ENCODE measurements around the gene SLIT3.

Gene SLIT3

DNA sequence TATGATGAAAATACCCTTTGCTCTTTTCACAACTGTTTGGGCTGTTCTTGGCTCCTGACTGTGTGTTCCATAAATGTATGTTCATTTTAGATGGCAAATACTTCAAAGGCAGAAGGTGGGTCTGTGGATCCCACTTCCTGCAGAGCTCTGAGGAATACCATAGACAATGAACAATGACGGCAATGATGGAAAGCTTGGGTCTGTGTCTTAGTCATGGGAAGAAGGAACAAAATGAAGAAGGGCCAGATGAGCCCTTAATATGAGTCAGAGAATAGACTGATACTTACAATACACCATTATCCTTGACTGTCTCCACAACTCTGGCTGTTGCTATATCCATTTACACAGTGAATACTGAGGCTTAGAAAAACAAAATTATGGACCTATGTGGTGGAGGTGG is 126.0 kb downstream of the SLIT3 start:
- no peak for DNase-seq (ENCODE audit: low read depth)

DNA sequence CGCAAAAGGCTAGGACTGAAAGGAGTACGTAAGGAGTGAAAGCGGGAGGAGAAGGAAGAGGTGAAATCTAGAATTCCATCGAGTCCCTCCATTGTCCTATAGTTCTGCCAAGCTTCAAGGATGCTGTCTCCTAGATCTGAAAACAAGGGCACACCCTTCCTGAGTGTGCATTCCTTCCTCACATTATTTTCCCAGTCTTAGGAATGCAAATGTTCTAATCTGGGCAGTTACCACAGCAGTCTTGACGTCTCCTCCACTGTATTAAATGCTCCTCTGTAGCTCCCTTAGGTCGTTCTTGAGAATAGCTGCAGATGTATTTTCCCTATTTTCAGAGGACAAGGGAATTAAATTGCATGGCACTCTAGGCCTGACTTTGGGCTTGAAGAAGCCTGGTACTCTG is 127.6 kb downstream of the SLIT3 start:
- DNase-seq (ENCODE audit: low read depth), result no peak

DNA sequence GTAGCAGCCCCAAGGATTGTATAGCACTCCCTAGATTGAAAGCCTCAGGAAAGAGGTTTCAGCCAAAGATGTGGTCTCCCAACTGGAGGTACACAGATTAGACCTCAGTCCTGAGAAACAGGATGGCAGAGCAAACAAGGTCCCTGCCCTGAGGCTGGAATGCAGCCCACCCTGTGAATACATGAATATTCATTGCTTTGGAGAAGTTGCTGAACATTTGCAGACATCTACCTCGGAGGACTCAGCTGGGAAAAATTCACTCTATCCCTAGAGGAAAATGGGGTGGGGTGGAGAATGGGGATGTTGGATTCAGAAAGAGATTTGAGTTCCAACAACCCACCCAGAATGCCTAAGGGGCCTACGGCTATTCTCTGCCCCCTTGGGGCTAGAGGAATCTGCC is 129.4 kb downstream of the SLIT3 start:
- no peak for DNase-seq (ENCODE audit: low read depth)

DNA sequence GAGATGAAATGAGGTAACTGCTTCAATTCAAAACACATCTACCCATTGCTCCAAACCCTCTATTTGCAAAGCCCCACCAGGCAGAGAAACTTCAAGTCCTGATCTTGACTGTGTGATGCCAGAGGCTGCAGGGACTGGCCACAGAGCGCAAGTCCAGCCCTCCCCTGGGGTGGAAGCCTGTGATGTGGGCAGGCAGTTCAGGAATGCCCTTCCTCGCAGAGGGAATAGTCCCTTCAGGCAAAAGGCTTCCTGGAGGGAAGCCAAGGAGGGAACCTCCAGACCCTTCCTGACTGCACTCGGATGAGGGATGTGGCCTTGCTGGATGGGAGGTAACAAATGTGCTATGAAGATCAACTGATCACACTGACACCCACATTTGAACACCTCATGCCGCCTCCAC is 131.2 kb downstream of the SLIT3 start:
- no peak for DNase-seq (ENCODE audit: low read depth)

DNA sequence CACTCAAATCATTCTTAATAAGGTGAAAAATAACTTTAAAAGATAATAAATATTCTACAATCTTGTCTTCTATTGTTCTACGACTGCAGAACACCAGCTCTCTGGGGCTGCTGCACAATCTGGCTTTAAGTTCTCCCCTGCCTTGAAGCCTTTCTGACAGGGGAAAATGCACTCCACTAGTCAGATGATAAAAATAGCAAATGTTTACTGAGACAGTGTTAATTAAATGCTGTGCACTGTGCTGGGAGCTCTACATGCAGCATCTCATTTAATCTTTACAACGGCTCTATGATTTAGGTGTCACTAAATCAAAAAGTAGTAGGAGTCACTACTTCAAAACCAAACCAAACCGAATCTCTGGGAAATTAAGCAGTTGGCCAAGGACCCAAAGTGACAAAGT is 132.7 kb downstream of the SLIT3 start:
- no peak for DNase-seq (ENCODE audit: low read depth)

DNA sequence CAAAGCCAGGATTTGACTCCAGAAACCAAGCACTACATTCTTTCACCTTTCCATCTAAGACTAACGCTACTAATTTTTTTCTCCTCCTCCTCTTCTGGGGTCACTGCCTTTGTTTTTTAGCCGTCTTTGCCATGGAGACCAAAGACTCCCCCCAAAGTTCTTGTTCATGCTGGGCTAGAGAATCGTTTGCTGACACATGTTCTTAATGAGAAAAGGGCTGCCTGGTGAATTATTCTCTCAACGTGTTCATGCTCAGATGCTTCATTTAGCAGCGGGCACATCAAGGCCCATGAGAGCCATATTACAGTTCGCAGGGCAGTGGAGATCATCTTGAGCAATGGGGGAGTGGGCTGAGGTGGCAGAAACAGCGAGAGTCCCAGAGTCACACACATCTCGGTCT is 134.9 kb downstream of the SLIT3 start:
- no peak for DNase-seq (ENCODE audit: low read depth)

DNA sequence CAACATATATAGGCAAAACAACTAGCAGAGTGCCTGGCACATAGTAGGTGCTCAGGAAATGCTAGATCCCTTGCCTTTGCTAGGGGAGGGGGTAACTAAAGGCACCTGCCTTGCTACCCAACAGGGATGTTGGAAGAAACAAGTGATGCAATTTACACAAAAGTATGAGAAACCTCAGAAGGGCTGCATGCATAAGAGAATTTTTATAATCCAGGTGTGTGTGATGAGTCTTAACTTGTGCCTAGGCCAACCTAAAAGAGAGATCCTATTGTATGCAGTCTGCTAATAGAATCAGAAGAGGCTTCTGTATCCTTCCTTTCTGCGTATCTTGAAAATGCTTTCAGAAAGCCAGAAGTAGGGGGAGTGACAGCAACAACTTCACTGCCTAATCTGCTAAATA is 135.9 kb downstream of the SLIT3 start:
- DNase-seq (ENCODE audit: low read depth), result no peak

DNA sequence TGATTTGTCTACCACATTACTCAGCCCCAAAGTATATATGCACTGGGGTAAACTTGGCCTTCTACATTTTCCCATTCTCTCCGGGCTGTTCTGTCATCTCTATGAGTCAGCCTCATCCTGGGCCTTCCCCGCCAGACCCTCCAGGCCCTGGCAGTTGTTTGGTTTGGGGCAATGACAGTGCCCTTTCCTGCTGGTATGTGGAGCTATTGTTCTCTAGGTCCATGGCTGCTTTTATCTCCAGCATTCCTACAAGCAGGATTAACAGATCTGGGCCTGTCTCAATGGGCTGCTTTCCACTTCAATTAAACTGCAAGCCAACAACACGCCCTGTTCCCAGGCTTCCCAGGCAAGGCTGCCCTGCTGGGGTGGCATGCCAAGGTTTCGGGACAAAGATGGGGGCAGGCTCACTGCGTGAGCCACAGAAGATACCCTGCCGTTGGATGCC is 136.4 kb downstream of the SLIT3 start:
- no peak for DNase-seq (ENCODE audit: low read depth)

DNA sequence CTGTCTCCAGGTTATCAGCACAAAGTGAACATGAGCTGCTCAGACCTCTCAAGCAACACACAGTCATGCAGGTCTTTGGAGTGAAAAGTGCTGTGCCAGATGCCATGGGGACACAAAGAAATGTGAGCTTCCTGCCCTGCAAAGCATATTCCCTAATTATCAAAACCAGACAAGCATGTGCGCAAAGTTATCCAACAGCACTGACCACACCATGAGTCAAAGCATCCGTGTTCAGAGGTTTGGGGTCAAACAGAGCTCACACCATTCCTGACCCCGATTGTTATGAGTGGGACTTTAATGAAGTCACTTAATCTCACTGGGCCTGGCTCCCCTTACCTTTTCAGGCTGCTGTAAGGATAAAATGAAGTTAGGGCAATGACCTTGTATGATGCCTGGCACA is 138.5 kb downstream of the SLIT3 start:
- no peak for DNase-seq (ENCODE audit: low read depth)

DNA sequence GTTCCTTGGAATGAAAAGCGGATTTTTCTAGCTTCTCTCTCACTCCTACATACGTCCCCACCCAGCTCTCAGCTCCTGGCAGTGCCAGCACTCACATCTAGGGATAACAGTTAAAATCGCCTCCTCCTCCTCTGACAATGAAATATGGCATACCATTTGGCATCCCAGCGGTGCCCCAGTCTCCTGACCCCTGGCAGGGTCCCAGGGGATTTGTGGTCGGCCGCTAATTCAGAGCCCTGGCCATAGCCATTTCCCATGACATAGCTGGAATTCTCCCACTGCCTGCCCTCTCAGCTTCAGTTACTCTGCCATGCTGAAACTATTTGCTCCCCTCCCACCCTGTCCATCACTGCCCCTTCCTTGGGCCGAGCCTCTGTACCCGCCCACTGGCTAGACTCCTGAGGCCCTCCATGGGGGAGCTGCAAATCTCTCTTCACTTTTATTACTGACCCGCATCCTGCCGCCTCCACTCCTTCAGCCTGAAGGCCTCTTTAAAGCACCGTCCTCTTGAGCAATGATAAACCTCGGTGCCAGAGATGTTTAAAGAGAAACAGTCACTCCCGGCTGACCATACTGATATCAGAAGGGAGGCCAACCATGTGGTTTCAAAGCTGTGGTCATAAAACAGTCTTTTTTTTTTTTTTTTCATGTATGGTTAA is 139.8 kb downstream of the SLIT3 start:
- DNase-seq (ENCODE audit: low read depth), result no peak

DNA sequence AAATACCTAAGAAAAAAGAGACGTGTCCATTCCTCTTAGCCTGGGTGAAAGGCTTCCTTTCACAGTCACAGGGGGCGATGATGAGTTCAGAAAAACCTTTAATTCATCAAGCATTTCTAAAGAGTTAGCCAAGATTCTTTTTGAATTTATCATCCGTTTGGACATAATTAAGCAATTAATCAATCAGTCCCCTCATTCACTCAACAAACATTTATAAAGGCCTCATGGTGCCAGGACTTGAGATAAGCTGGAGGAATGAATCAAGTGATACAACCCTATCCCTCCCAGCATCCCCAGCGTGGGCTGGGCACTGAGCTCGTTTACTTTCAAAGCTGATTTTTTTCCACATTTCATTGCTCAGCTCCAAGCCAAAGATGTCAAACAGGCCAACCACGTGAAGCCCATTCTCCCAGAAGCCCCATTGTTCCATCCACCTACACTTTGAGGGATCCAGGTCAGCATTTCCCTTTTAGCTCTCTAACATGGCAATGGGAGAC is 140.5 kb downstream of the SLIT3 start:
- no peak for DNase-seq (ENCODE audit: low read depth)

DNA sequence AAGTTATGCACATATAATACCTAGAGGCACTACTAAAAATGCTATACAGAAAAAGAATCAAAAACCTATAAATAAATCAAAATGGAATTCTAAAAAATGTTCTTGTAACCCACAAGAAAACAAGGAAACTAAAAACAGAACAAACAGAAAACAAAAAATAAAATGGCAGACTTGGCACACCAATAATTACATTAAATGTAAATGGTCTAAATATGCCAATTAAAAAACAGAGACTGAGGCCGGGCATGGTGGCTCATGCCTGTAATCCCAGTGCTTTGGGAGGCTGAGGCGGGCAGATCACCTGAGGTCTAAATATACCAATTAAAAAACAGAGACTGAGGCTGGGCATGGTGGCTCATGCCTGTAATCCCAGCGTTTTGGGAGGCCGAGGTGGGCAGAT is 142.2 kb downstream of the SLIT3 start:
- DNase-seq (ENCODE audit: low read depth), result no peak

DNA sequence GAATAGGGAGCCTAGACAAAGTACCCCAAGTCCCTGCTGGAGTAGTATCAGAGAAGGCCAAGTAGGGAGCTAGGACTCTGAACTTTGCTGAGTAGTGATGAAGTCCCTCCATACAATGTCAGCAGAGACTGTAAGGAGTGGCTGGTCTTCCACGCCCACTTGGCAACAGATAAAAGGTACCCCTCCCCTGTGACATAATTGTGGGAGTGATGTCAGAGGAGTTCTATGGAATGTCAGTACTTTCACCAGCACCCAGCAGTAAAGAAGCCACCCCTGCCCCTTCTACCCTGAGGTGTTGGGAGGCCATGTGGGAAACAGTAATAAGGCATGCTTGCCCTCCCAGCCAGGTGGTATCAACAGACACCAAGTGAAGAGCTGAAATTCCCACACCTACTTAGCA is 143.9 kb downstream of the SLIT3 start:
- DNase-seq (ENCODE audit: low read depth), result no peak

DNA sequence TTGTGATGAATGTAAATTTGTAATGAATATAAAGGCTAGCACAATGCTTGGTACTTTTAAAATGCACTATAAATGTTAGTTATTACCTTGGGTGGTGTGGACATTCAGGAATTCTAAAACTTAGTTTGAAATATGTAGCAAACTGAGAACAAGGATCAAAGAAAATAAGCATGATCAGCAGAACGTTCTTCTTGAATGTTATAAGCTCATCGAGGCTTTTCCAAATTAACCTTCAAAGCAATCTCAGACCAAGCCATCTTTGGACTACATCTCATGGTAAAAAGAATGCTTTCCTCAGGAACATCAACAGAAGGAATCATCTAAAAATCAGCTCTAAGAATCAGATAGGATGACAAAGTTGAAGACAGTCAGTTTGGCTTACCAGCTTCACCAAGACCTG is 146.3 kb downstream of the SLIT3 start:
- DNase-seq (ENCODE audit: low read depth), result no peak

DNA sequence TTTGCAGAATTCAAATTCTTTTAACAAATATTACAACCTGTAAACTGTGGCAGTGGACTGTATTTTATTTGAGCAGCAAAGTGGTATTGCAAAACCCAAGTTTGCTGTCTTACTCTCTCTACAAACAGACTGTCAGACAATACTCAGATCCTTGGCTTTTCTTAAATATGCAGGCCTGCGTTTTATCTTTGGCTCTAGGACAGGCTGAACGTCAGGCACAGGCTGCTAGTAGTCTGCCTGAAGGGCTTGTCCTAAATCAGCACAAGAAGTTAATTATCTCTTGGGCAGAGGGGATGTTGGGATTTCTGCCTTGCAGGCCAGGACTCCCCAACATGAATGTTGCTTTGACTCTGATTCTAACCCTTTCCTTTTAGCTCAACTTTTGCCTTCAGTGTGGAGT is 147.5 kb downstream of the SLIT3 start:
- no peak for DNase-seq (ENCODE audit: low read depth)

DNA sequence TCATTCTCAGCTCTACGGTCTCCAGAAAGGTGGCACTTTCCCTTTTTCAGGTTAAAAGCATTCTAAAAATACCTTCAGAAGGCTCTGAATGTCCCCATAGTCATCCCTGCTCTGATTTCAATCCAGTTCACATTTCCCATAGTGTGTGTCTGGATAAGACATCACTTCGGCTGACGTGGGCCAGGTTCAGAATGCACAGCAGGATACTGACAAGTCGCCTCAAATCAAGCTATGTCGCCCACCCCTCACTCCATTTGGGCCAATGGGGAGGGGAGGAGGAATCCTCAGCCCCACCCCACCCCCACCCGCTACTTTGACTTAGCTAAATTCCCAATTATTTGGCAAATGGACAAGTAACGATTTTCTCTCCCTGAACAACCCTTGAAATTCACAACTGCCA is 148.0 kb downstream of the SLIT3 start:
- no peak for DNase-seq (ENCODE audit: low read depth)

DNA sequence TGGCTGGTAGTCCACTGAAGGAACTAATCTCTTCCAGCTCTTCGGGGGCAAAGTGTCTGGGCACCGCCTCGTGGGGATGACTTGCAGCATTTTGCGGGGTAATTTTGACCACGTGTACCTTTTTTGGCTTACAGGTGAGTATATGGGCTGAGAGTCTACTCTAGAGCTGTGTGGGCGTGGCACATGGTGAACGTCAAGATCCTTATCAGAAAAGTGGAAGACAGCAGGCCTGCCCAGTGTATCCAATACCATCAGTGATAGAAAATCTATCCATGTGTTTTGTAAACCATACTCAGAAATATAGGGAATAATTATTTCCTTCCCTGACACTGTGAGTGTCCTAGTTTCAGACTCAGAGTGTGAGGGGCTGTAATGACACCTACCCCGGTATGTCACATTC is 148.5 kb downstream of the SLIT3 start:
- DNase-seq (ENCODE audit: low read depth), result no peak

DNA sequence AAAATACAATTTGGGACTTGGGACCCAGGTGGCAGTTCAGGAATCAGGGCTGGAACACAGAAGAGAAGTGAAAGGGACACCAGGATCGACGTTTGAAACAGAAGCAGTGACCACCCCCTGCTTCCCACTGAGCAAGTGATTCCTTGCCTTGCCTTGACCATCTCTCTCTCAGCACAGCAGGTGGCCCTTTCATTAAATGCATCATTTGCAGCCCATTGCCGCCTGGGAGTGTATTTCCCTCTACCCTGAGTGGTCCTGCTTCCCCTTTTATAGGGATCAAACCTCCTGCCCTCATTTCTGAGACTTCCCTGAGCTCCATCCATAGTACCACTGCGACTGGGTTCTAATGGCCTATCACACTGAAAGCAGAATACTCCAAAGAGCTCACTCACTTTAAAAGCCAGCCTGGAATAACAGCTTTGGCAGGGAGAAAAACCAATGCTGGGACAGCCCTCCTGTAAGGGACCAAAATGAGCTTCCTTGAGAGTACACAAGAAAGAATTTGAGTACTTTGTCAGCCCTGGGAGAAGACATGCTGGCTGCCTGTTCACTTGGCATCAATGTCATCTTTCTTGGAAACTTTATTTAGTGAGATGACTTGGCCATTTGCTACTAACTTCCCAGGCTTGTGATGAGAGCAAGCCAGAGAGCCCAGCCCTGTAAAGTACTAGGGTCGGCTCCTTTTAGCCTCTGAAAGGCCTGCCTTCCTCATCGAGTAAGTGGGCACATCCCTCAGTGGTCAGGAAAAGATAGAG is 149.7 kb downstream of the SLIT3 start:
- DNase-seq (ENCODE audit: low read depth), result no peak

DNA sequence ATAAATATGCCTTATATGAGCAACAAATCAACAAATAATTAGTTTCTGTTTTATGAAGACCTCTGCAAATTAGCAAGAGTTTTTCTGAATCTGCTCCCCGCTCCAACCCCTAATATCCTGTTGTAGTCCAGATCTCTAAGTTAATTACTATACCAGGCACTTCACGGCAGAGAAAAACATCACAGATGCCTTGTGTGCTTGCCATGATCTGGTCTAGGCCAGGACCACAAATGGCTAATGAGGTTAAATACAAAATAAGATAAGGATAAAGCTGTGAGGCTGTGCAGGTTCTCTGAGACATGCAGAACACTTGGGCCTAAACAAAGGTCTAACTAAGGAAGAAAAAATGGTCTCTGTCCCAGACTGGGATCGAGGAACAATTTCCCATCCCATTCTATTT is 150.8 kb downstream of the SLIT3 start:
- no peak for DNase-seq (ENCODE audit: low read depth)

DNA sequence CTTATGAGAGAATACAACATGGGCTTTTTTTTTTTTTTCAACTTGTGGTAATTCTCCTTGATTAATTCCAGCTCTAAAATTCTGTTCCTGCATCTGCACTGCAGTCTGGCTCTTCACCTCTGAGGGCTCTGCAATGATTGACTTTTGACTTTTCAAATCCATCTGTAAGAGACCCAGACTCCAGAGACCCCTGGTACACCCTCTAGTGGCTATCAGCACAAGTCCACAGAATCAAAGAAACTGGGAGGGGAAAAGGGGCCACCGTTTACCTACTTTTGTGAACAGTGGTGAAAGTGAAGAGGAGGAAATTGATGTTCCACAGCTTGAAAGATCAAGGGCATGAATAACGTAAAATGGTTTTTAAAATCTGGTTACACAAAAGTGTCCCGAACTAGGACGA is 151.6 kb downstream of the SLIT3 start:
- DNase-seq (ENCODE audit: low read depth), result no peak

DNA sequence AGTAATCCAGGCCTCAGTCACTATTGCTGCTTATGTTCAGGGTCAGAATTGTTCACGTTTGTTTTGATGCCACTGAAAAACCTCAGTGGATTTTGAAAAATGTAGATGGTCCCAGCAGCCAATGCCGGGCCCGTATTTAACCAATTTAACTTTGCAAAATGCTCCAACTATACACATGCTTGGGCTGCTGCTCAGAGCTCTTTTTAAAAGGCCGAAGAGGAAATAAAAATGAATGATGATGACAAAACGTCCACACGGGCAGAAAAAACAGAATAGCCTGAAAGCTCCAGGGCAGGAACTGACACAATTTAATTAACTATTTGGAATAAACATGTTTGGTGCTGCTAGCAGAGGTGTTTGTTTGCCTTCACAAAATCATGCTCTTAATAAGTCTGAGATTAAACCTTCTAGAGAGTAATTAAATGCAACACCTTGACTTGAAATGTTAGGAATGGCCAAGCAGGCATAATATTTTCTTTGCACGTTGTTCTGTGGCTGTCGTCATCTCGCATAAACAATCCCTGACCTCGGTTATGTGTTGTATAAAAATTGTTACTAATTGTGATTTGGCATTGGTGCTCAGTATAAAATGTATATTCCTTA is 152.7 kb downstream of the SLIT3 start:
- no peak for DNase-seq (ENCODE audit: low read depth)

DNA sequence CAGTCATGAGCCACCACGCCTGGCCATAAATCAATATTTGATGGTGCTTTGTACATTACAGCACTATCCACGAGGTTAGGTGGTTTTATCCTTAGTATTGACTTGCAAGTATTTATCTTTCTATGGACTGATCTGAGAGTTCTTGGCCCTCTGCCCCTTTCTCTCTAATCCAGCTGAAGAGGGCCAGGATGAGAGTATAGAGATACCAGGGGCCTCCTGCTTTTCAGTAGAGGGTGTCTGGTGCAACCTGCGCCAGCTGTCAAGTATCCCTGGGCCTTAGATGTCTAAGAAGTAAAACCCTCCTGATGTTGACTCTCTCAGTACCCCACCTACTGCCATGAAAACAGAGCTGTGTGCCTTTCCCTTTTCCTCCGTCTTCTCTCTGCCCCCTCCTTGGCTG is 153.4 kb downstream of the SLIT3 start:
- no peak for DNase-seq (ENCODE audit: low read depth)

DNA sequence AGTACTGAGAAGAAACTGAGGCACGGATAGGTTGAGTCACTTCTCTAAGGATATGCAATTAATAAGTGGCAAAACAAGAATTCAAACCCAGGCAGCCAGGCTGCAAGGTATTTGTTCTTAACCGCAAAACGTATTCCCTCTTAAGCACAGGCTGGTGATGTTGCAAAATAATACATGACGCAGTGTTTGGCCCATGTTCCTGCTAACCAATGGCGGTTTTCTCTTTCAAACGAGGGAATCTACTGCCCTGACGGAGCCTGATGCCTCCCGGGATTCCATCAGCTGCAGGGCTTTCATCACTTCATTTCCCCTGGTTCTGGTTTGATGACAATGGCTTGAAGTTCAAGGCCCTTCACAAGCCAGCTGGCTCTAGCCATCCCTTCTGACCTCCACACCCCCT is 154.8 kb downstream of the SLIT3 start:
- DNase-seq (ENCODE audit: low read depth), result no peak
